ENCODE results near the gene FGD5.

FGD5 gene

DNA sequence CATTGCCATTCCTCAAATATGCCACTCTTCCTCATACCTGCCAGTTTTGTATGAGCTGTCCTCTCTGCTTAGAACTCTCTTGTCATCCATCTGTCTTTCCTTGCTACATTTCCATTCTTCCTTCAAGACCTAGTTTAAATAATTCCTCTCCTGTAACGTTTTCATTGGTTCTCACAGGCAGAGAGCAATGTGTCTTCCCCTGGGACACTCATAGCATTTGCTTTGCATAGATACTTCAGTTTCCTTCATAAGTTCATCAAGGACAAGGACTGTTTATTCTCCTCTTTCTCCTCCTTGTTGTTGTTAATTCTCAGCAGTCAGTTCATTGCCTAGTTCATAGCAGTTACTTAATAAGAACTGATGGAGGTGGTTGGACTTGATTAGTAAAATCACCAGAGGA lies 139.2 kb downstream of the FGD5 start:
- TF ChIP-seq, protein P1, sequence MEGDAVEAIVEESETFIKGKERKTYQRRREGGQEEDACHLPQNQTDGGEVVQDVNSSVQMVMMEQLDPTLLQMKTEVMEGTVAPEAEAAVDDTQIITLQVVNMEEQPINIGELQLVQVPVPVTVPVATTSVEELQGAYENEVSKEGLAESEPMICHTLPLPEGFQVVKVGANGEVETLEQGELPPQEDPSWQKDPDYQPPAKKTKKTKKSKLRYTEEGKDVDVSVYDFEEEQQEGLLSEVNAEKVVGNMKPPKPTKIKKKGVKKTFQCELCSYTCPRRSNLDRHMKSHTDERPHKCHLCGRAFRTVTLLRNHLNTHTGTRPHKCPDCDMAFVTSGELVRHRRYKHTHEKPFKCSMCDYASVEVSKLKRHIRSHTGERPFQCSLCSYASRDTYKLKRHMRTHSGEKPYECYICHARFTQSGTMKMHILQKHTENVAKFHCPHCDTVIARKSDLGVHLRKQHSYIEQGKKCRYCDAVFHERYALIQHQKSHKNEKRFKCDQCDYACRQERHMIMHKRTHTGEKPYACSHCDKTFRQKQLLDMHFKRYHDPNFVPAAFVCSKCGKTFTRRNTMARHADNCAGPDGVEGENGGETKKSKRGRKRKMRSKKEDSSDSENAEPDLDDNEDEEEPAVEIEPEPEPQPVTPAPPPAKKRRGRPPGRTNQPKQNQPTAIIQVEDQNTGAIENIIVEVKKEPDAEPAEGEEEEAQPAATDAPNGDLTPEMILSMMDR (IDR thresholded peaks at IDR 0.05; ENCODE audit: low read depth, low read length, missing control alignments) = no peak
- no peak for DNase-seq (ENCODE audit: low read depth)
- H3K4me3 ChIP-seq (ENCODE audit: low read depth, low read length) = no peak overlapping the region

DNA sequence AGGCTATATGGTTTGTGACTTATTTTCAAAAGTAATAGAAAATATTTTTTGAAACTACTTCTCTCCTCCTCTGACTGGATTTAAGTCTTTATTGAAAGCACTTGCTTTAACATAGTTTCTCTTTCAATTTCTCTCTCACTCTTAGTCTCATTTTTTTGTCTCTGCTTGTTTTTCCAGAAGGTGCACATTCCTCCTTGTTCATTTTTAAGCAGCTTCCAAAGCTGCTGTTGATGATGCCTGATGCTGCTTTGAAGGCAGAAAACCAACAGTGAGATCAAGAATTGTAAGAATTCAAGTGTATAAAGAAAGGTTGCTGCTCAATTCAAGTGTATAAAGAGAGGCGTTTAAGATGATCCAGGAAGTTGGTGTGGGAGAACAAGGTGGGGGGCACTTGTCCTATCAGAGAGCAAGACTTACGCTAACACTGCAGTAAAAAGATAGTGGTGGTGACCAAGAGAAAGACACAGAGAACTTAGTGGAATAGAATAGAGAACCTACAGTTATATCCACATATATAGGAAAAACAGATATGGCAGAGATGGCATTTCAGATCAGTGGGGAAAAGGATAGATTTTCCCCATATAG lies 140.7 kb downstream of the FGD5 start:
- TF ChIP-seq, protein P1 (IDR thresholded peaks at IDR 0.05; ENCODE audit: low read depth, low read length, missing control alignments) = no peak
- DNase-seq (ENCODE audit: low read depth) = no peak
- H3K4me3 ChIP-seq (ENCODE audit: low read depth, low read length) = peak overlapping the region; percentile 44; the same call in 1 of the 2 replicates

DNA sequence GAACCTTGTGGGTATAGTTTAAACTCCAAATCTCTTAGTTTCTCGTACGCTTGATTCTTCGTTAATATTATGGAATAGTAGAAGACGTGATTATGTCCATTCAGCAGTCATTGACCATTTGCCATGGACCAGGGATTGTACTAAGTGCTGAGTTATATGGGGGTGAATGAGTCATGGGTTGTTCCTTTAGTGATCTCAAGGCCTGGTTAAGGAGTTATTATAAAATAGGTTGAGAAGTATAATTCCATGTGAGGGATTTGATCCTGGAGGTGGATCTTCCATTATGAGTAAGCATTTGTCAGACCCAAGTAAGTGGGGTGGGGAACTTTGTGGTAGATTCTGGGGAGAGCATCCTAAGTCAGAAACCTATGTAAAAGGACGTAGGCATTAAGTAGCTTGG lies 144.0 kb downstream of the FGD5 start:
- no peak for DNase-seq (ENCODE audit: low read depth)
- TF ChIP-seq, protein P1 (IDR thresholded peaks at IDR 0.05; ENCODE audit: low read depth, low read length, missing control alignments) = no peak
- no peak overlapping the region for H3K4me3 ChIP-seq (ENCODE audit: low read depth, low read length)

DNA sequence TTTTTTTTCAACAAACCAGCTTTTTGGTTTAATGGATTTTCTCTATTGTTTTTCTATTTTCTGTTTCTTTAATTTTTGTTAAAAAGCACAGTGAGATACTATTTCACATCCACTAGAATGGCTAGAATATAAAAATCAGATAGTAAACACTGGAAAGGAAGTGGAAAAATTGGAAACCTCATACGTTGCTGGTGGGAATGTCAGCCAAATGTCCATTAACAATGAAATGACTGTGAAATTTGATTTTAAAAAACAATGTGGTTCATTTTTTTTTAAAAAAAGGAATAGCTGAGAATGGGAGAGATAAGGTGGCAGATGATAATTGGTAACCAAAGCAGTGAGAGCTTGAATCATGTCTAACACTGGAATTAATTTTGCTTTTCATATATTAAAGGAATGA lies 148.5 kb downstream of the FGD5 start:
- no peak overlapping the region for H3K4me3 ChIP-seq (ENCODE audit: low read depth, low read length)
- TF ChIP-seq, protein P1 (IDR thresholded peaks at IDR 0.05; ENCODE audit: low read depth, low read length, missing control alignments) = no peak
- no peak for DNase-seq (ENCODE audit: low read depth)

DNA sequence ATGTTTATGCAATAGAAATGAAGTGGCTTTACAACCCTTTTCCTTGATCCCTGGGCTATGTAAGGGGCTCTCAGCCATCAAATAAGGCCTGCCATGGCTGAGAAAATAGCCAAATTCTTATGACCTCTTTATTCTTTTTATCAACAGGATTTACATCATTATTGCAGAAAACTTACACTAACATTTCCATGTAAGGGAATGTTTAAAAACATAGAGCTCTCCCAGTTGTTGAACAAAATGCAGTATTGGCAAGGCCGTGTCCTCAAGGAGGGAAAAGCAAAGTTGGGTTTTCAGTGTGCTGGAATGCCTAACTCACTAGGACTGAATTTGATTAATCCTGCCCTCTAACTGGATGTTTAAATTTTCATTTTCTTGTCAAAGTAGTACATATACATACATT lies 150.9 kb downstream of the FGD5 start:
- no peak overlapping the region for H3K4me3 ChIP-seq (ENCODE audit: low read depth, low read length)
- TF ChIP-seq, protein P1 (IDR thresholded peaks at IDR 0.05; ENCODE audit: low read depth, low read length, missing control alignments) = no peak
- DNase-seq (ENCODE audit: low read depth) = no peak

DNA sequence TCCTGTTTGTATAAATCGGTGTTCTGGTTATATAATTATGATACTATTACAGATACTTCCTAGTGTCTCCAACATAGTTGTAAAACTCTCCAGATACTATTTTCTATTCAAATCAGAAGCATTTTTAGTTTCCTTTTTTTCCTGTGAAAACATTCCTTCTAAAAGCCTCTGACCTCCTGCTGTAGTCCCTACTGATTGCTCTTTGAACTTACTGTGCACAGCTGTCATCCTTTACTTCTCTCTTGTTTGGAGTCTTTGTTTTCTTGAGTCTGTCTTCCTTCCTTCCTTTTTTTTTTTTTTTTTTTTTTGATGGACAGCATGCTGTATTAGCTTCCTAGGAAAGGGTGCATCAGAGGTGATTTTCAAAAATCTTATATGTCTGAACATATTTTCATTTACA lies 157.6 kb downstream of the FGD5 start:
- H3K4me3 ChIP-seq (ENCODE audit: low read depth, low read length) = no peak overlapping the region
- TF ChIP-seq, protein P1 (IDR thresholded peaks at IDR 0.05; ENCODE audit: low read depth, low read length, missing control alignments) = no peak
- DNase-seq (ENCODE audit: low read depth) = no peak

DNA sequence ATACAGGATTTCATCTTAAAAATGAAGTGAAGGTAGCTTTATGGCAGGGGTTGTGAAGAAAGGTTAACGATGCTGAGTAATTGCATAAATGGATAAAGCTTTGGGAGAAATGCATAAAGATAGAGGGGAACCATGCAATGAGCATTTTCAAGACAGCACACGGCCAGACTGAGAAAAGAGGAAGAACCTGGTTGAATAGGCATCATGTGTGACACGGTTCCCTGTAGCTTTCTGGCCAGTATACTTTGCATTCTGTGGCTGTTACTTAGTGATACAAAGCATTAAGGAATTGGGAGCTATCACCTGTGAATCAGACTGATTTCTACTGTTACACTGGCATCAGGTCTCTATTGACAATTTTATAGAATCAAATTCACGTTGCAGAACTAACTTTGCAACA lies 161.9 kb downstream of the FGD5 start:
- DNase-seq (ENCODE audit: low read depth) = peak; percentile 18
- no peak overlapping the region for H3K4me3 ChIP-seq (ENCODE audit: low read depth, low read length)
- TF ChIP-seq, protein P1 (IDR thresholded peaks at IDR 0.05; ENCODE audit: low read depth, low read length, missing control alignments) = no peak
